ENCODE measurements around the gene PTER.

The PTER gene

DNA sequence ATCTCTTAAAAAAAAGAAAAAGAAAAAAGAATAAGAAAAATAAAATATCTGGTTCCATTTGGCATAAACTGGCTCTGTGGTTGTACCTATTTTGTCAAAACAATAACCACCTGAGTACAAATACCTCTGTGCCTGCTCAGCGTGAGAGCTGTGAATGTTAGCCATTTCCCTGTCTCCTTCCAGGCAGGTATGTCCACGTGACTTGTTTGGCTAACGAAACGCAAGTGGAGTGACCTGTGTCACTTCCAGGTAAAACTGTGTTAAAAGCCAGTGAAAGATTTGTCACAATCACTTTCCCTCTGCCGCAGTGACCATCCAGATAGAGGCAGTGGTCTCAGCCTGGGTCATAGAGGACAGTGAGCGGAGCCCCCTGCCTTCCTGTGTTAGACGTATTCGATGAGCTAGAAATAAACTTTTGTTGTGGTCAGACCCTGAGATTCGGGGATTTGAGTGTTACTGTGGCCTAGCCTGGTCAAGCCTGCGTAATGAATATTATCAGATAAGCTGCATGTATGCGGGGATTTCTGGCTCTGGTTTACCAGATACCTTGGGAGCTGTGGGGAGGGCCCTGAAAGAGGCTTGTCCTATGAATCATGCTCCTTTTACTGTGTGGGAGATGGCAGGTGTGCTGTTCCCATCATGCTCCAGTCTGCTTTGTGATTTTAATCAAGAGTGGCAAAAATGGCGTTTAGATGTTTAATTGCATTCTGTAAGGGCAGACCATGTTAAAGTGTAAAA is 3.8 kb downstream of the PTER start:
- no peak overlapping the region for H3K4me2 ChIP-seq (ENCODE audit: low read depth, low read length)
- no peaks in the 10 kb centered on the region for H3K9me2 ChIP-seq (replicated peaks; ENCODE audit: insufficient read depth, low read length)
- 0 out of 2 replicates have a peak, but pooled peaks cover 3% of the 10 kb centered on the region for H3K4me1 ChIP-seq (ENCODE audit: low read length)
- no peak overlapping the region for H3K4me3 ChIP-seq (ENCODE audit: low read length)
- H3F3A ChIP-seq (ENCODE audit: insufficient read depth, low read length), result no peaks in the 10 kb centered on the region
- H3K9me3 ChIP-seq (replicated peaks; ENCODE audit: insufficient read depth, low read length), result no peaks in the 10 kb centered on the region
- H3K9ac ChIP-seq (ENCODE audit: low read length), result no peak overlapping the region
- no peaks in the 10 kb centered on the region for H3K27me3 ChIP-seq (replicated peaks; ENCODE audit: insufficient read depth, low read length)
- H4K20me1 ChIP-seq (ENCODE audit: insufficient read depth, low read length), result no peaks in the 10 kb centered on the region
- no peaks in the 10 kb centered on the region for H3K36me3 ChIP-seq (replicated peaks; ENCODE audit: insufficient read depth, low read length)
- peaks cover 26% of the 10 kb centered on the region for H3K79me2 ChIP-seq (ENCODE audit: low read length)
- H3K27ac ChIP-seq (ENCODE audit: low read length), result no peak overlapping the region
- DNase-seq, result no peak
- TF ChIP-seq EZH2 (optimal IDR thresholded peaks at IDR 0.05; ENCODE audit: low read depth, low read length) (no peak), EZH2phosphoT487 (IDR thresholded peaks at IDR 0.05; ENCODE audit: low read length) (no peak)
- TF ChIP-seq, protein P1, sequence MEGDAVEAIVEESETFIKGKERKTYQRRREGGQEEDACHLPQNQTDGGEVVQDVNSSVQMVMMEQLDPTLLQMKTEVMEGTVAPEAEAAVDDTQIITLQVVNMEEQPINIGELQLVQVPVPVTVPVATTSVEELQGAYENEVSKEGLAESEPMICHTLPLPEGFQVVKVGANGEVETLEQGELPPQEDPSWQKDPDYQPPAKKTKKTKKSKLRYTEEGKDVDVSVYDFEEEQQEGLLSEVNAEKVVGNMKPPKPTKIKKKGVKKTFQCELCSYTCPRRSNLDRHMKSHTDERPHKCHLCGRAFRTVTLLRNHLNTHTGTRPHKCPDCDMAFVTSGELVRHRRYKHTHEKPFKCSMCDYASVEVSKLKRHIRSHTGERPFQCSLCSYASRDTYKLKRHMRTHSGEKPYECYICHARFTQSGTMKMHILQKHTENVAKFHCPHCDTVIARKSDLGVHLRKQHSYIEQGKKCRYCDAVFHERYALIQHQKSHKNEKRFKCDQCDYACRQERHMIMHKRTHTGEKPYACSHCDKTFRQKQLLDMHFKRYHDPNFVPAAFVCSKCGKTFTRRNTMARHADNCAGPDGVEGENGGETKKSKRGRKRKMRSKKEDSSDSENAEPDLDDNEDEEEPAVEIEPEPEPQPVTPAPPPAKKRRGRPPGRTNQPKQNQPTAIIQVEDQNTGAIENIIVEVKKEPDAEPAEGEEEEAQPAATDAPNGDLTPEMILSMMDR (IDR thresholded peaks at IDR 0.05; ENCODE audit: low read length), result no peak
- H2AFZ ChIP-seq (ENCODE audit: low read length), result no peak overlapping the region

DNA sequence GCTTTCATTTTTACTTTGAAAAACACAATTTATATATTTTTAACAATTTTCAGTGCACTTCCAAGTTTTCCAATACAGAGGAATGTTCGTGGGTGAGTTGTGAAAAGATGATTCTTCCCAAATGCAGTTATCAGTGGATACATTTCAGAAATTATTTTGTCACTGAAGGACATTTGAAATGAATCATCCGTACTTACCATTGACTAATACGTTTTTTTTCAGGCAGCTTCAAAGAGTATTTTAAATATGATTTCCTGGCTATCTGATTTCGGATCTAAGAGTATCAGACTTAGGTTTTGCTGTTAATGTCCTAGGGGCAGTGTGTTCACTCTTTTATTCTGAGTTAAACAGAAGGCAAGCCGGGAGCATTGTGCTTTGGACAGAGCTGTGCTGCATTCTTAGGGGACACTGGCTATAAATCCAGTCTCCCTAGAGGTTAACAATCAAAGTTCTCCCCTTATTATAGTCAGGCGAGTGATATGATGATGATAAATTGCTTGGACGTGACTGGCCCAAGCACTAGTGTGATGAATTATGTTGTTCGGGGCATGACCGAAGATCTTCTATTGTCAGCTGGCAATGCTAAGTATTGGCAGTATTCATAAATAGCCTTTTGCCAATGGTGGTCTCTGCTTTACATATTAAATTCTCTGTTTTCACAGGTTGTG is 4.5 kb downstream of the PTER start:
- TF ChIP-seq EZH2phosphoT487 (IDR thresholded peaks at IDR 0.05; ENCODE audit: low read length) (no peak), EZH2 (optimal IDR thresholded peaks at IDR 0.05; ENCODE audit: low read depth, low read length) (no peak)
- TF ChIP-seq, protein P1 (IDR thresholded peaks at IDR 0.05; ENCODE audit: low read length), result no peak
- Histone ChIP-seq H2AFZ (ENCODE audit: low read length) (no peak overlapping the region), H3K4me3 (ENCODE audit: low read length) (no peak overlapping the region), H3K9me3 (replicated peaks; ENCODE audit: insufficient read depth, low read length) (no peaks in the 10 kb centered on the region), H3K27me3 (replicated peaks; ENCODE audit: insufficient read depth, low read length) (no peaks in the 10 kb centered on the region), H3K9ac (ENCODE audit: low read length) (no peak overlapping the region), H4K20me1 (ENCODE audit: insufficient read depth, low read length) (no peaks in the 10 kb centered on the region), H3K4me2 (ENCODE audit: low read depth, low read length) (no peak overlapping the region), H3K36me3 (replicated peaks; ENCODE audit: insufficient read depth, low read length) (no peaks in the 10 kb centered on the region), H3K27ac (ENCODE audit: low read length) (no peak overlapping the region), H3K79me2 (ENCODE audit: low read length) (peaks cover 27% of the 10 kb centered on the region), H3K9me2 (replicated peaks; ENCODE audit: insufficient read depth, low read length) (no peaks in the 10 kb centered on the region), H3K4me1 (ENCODE audit: low read length) (0 out of 2 replicates have a peak, but pooled peaks cover 3% of the 10 kb centered on the region), H3F3A (ENCODE audit: insufficient read depth, low read length) (no peaks in the 10 kb centered on the region)
- DNase-seq, result no peak

DNA sequence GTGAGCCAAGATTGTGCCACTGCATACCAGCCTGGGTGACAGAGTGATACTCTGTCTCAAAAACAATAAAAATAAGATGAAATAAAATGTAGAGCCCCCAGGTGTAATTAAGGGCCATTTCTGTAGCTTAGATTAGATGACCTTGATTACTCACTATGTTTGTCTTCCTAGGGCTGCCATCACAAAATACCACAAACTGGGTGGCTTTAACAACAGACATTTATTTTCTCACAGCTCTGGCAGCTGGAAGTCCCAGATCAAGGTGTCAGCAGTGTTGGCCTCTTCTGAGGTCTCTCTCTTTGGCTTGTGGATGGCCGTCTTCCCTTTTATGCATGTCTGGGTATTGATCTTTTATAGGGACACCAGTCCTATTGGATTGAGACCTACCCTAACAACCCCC is 6.1 kb downstream of the PTER start:
- Histone ChIP-seq H4K20me1 (ENCODE audit: insufficient read depth, low read length) (no peaks in the 10 kb centered on the region), H3K79me2 (ENCODE audit: low read length) (peaks cover 17% of the 10 kb centered on the region), H3K4me2 (ENCODE audit: low read depth, low read length) (no peak overlapping the region), H3K4me1 (ENCODE audit: low read length) (no peaks in the 10 kb centered on the region), H3K9me3 (replicated peaks; ENCODE audit: insufficient read depth, low read length) (no peaks in the 10 kb centered on the region), H3K4me3 (ENCODE audit: low read length) (no peak overlapping the region), H3F3A (ENCODE audit: insufficient read depth, low read length) (no peaks in the 10 kb centered on the region), H3K9me2 (replicated peaks; ENCODE audit: insufficient read depth, low read length) (no peaks in the 10 kb centered on the region), H3K27me3 (replicated peaks; ENCODE audit: insufficient read depth, low read length) (no peaks in the 10 kb centered on the region), H3K36me3 (replicated peaks; ENCODE audit: insufficient read depth, low read length) (no peaks in the 10 kb centered on the region), H3K27ac (ENCODE audit: low read length) (no peak overlapping the region), H3K9ac (ENCODE audit: low read length) (no peak overlapping the region), H2AFZ (ENCODE audit: low read length) (no peak overlapping the region)
- no peak for DNase-seq
- TF ChIP-seq, protein P1 (IDR thresholded peaks at IDR 0.05; ENCODE audit: low read length), result no peak
- TF ChIP-seq EZH2phosphoT487 (IDR thresholded peaks at IDR 0.05; ENCODE audit: low read length) (no peak), EZH2 (optimal IDR thresholded peaks at IDR 0.05; ENCODE audit: low read depth, low read length) (no peak)
